Ovary (tissue), 9 donors: ENCODE measurements around the gene TSPAN3. TPM values are rescaled to one million over a fixed set of nuclear protein-coding genes. Genes with fewer than 3 reads are reported as not detected.

Source experiments
- DNase-seq, 5 donors: peaks; one replicate each; pipeline ENCODE4 v3.0.0-alpha.2; 2019 to 2020
- H3K27ac ChIP-seq, 2 donors: fragments of 200-600 bp; one replicate each; pipeline versions ENCODE4 v1.5.1 to v1.8.0; 2019 to 2022
- H3K27me3 ChIP-seq: fragments of 200-600 bp; one replicate; pipeline ENCODE4 v1.8.0; 2022
- H3K36me3 ChIP-seq: fragments of 200-600 bp; sonication (generic); one replicate; pipeline ENCODE4 v1.5.1; 2019
- H3K4me1 ChIP-seq: one replicate; pipeline ENCODE4 v1.8.1; 2013; ENCODE audit warnings: mild to moderate bottlenecking, moderate library complexity; ENCODE audit not compliant: insufficient read depth
- H3K4me3 ChIP-seq: fragments of 200-600 bp; sonication (generic); one replicate; pipeline ENCODE4 v1.5.1; 2017
- H3K9me3 ChIP-seq, 2 donors: fragments of 200-600 bp in 1 of 2; sonication (generic) in 1 of 2; one replicate each; pipeline versions ENCODE4 v1.5.1 to v1.8.1; 2013 to 2019; ENCODE audit warnings: mild to moderate bottlenecking in 1 of 2, moderate library complexity in 1 of 2
- CTCF ChIP-seq, 3 donors: fragments of 450-650 bp in 2 of 3; fragments of 200-600 bp in 1 of 3; IDR thresholded peaks; one replicate each; pipeline versions ENCODE4 v1.5.1 to v1.8.0; 2016 to 2022; ENCODE audit warnings: antibody characterized with exemption in 3 of 3, mild to moderate bottlenecking in 1 of 3
- EP300 ChIP-seq: sonication (generic); formaldehyde crosslinking; IDR thresholded peaks from one replicate; pipeline ENCODE4 v1.6.1; 2017; ENCODE audit warnings: antibody characterized with exemption
- POLR2A ChIP-seq: fragments of 450-650 bp; IDR thresholded peaks from one replicate; pipeline ENCODE4 v1.6.1; 2017; ENCODE audit warnings: antibody characterized with exemption, mild to moderate bottlenecking, moderate library complexity
- WGBS, 3 donors: extraction: QIAGEN DNeasy Blood & Tissue Kit in 1 of 3; methylation state at CpG; one replicate each; pipeline versions ENCODE4 v1.1.5 to v1.1.7; 2013 to 2017; 5-methylcytosine and 5-hydroxymethylcytosine counted together
- intact Hi-C, 4 donors: fragments of 100-400 bp; cut with DNase I; formaldehyde crosslinking; loops; one replicate each; pipeline versions ENCODE4 v1.11.0 to v1.15.1; 2022 to 2023
- polyA plus RNA-seq, 2 donors: library from polyadenylated mRNA; stranded (reverse); fragments of 200-250 nt in 1 of 2; fragments of 350-450 nt in 1 of 2; fragmentation: Illumina TruSeq in 1 of 2; extraction: RNeasy Lipid Tissue Mini Kit (QIAGEN cat#74804) in 1 of 2; gene quantifications; one replicate each; pipeline ENCODE4 v1.2.3, GENCODE V29; 2013 to 2014
- total RNA-seq, 7 donors: library from RNA; depleted of rRNA in 2 of 7; stranded (reverse); fragments of >200 nt in 2 of 7; fragmentation: NEBNext Ultra II Directional in 3 of 7; extraction: Animal tissue kit (Norgen Biotek cat#: 25700) in 3 of 7; gene quantifications; one replicate each; pipeline versions ENCODE4 v1.1.0 to v1.2.4, GENCODE V29; 2016 to 2023
- donor health status: DM: no; HTN: no; CAD: no; lungs with moderate emphysema.
- donor health status: DM: no; HTN: no; CAD: no.
- donor health status: Bipolar disorder and iron deficiency.
- donor health status: DM: yes; HTN: yes; CAD: no.
- donor health status: DM: no; HTN: no; CAD: no.
- donor health status: DM: yes; HTN: yes; CAD: no.

Gene TSPAN3
- total and polyA plus RNA-seq, 9 donors: 140 to 266 (median 196) TPM

DNA sequence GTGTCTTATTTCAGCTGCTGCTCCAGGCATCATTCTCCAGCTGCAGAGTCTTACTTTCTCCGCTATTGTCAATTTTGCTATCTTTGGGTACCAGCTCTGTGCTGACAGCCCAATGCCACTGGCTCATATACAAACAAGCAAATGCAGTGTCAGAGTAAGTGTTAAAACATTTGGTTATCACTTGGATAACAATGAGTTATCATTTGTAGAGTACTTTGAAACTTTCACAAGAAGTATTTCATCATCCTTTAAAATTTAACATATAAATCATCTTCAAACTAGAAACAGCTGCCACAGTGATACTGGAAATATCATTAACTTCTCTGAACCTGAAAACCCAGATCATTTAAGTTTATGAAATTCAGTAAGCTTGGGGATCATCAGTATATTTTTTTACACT lies 13.8 kb downstream of the TSPAN3 start:
- no peaks in the 10 kb centered on the region for H3K36me3 ChIP-seq
- no peak for TF ChIP-seq EP300
- TF ChIP-seq CTCF (IDR thresholded peaks at IDR 0.05): no peak
- TF ChIP-seq POLR2A: no peak
- intact Hi-C loops: no loop called here
- no peaks in the 10 kb centered on the region for H3K9me3 ChIP-seq
- peaks cover 8% of the 10 kb centered on the region for H3K4me1 ChIP-seq
- DNase-seq: no peak
- H3K27ac ChIP-seq: no peak overlapping the region
- H3K4me3 ChIP-seq: no peak overlapping the region
- 95 to 100% (median 100%) methylated on average over 1 of the region's 1 CpG for WGBS, 3 donors
- no peaks in the 10 kb centered on the region for H3K27me3 ChIP-seq

GRCh38 chr15:77053709-77054108 lies 17.2 kb downstream of the TSPAN3 start:
- intact Hi-C loops: no loop called here
- WGBS, 3 donors: 91 to 95% (median 94%) methylated on average over 2 of the region's 2 CpGs
- no peaks in the 10 kb centered on the region for H3K9me3 ChIP-seq
- no peak for DNase-seq
- no peaks in the 10 kb centered on the region for H3K36me3 ChIP-seq
- H3K27ac ChIP-seq: no peak overlapping the region
- TF ChIP-seq EP300 (no peak), CTCF (IDR thresholded peaks at IDR 0.05) (no peak), POLR2A (no peak)
- H3K4me3 ChIP-seq: no peak overlapping the region
- no peaks in the 10 kb centered on the region for H3K27me3 ChIP-seq
- peaks cover 3% of the 10 kb centered on the region for H3K4me1 ChIP-seq

- DNase-seq: no peak
- no peak for TF ChIP-seq POLR2A
- no peak for TF ChIP-seq CTCF (IDR thresholded peaks at IDR 0.05)
- no peak for TF ChIP-seq EP300
- H3K36me3 ChIP-seq: no peaks in the 10 kb centered on the region
- peaks cover 3% of the 10 kb centered on the region for H3K4me1 ChIP-seq
- no peaks in the 10 kb centered on the region for H3K9me3 ChIP-seq
- intact Hi-C loops: no loop called here
- H3K4me3 ChIP-seq: no peak overlapping the region
- H3K27me3 ChIP-seq: no peaks in the 10 kb centered on the region
- WGBS, 3 donors: 53 to 65% (median 64%) methylated on average over 2 of the region's 2 CpGs
- no peak overlapping the region for H3K27ac ChIP-seq
Measured at GRCh38 chr15:77052556-77052955, 18.4 kb downstream of the TSPAN3 start.

DNA sequence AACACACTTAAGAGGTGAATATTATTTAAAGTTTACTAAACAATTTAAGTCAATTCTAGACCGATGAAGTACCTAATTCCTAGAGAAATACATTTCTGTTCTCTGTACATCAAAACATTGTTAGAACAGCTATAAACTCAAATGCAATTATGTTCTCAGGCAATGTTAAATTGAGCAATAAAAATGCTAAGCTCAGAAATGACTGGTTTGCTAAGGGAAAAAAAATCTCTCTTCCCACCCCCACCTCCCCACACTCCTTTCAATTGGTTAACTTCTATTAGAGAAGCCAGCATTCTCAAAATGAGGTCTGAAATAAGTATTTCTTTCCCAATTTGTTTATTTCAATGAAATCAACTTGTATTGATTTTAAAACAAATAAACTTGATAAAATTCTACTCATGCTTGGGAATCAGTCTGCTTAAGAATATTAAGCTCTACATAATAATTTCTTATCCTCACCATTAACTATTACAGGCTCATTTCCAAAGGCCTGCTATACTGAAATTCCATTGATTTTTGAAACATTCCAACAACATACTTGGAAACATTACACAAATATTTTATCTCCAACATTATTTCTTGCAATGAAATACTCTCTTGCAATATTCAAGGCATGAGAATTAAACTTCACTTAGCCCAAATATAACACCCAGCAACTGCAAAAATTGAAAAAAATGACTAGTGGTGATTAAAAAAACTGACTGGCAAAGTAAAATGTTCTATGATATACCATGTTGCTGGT lies 22.6 kb downstream of the TSPAN3 start:
- Histone ChIP-seq H3K36me3 (no peaks in the 10 kb centered on the region), H3K27ac (no peak overlapping the region), H3K4me3 (no peak overlapping the region), H3K4me1 (no peaks in the 10 kb centered on the region), H3K27me3 (no peaks in the 10 kb centered on the region), H3K9me3 (no peaks in the 10 kb centered on the region)
- intact Hi-C loops: no loop called here
- TF ChIP-seq POLR2A (no peak), CTCF (IDR thresholded peaks at IDR 0.05) (no peak)
- no peak for DNase-seq
- 68 to 84% (median 72%) methylated on average over 1 of the region's 1 CpG for WGBS, 3 donors
